GM10266 (cell line): ENCODE data around the gene OR2S2.

ENCODE experiments used
- DNase-seq: peaks from one replicate; pipeline ENCODE4 v3.0.0; 2012; ENCODE audit errors: extremely low spot score
- CTCF ChIP-seq: IDR thresholded peaks from 2 replicates; pipeline ENCODE4 v1.5.1; 2012; ENCODE audit warnings: mild to moderate bottlenecking, low read depth; ENCODE audit not compliant: control insufficient read depth, insufficient read depth; ENCODE audit errors: missing control alignments

Gene OR2S2

GRCh38 chr9:35911690-35912089 lies 46.3 kb downstream of the OR2S2 start:
- TF ChIP-seq CTCF: no peak
- no peak for DNase-seq

GRCh38 chr9:35910613-35911359 lies 47.2 kb downstream of the OR2S2 start:
- TF ChIP-seq CTCF: peak; percentile 42
- DNase-seq: no peak

- DNase-seq: no peak
- TF ChIP-seq CTCF: no peak
Measured at GRCh38 chr9:35909687-35910612, 48.0 kb downstream of the OR2S2 start.

GRCh38 chr9:35909274-35909673 lies 48.7 kb downstream of the OR2S2 start, which contains the start of gene SPAAR:
Gene SPAAR (plus strand): TSS chr9:35909490. CDS start chr9:35910464, 974 bp downstream.
- no peak for TF ChIP-seq CTCF
- no peak for DNase-seq

- TF ChIP-seq CTCF: no peak
- DNase-seq: no peak
Measured at GRCh38 chr9:35908504-35909125, 49.3 kb downstream of the OR2S2 start.

- DNase-seq: no peak
- no peak for TF ChIP-seq CTCF
Measured at GRCh38 chr9:35907711-35908503, 50.0 kb downstream of the OR2S2 start.
